ENCODE measurements around the gene CHTF8.

Gene CHTF8

DNA sequence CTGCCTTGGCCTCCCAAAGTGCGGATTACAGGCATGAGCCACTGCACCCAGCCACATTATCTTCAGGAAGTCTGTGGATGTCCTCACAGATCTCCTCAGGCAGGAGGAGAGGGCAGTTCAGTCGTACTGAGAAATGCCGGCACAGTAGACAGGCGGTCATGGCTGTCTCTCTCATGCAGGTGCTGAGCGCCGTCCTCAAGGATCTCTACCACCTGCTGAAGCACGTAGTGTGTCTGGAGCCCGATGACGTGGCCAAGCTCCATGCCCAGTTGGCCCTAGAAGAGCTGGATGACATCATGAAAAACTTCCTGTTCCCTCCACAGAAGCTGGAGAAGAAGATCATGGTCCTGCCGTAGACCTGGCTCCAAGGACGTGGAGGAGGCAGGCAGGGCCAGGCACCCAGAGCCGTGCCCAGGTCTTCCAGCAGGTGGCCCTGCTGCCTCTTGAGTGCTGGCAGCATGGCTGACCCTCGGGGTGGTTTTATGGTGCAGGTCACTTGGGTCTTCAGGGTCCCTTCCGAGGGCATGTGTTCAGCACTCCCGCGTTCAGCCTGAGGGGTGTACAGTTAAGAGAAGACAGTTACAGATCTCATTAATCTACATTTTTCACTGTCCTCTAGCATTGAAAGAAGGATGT is 49.0 kb downstream of the CHTF8 start:
- Histone ChIP-seq H3K4me1 (ENCODE audit: control insufficient read depth, insufficient read depth, low read length, poor library complexity, severe bottlenecking) (peaks cover 7% of the 10 kb centered on the region), H3K9me3 (ENCODE audit: control insufficient read depth, low read length) (no peaks in the 10 kb centered on the region), H3K4me3 (ENCODE audit: extremely low read depth, insufficient read depth, low read length, poor library complexity, severe bottlenecking) (no peak overlapping the region), H3K36me3 (ENCODE audit: control insufficient read depth, insufficient read depth, low read length) (no peaks in the 10 kb centered on the region), H3K27ac (ENCODE audit: low read depth, low read length, severe bottlenecking) (no peak overlapping the region)
- 93 to 95% methylated on average over 11 to 13 of the region's 16 CpGs for WGBS, 2 experiments (ENCODE audit: insufficient coverage in 2 of 2)

GRCh38 chr16:69079697-69080096 is 52.7 kb downstream of the CHTF8 start:
- H3K27ac ChIP-seq (ENCODE audit: low read depth, low read length, severe bottlenecking) = no peak overlapping the region
- peaks cover 11% of the 10 kb centered on the region for H3K4me1 ChIP-seq (ENCODE audit: control insufficient read depth, insufficient read depth, low read length, poor library complexity, severe bottlenecking)
- H3K9me3 ChIP-seq (ENCODE audit: control insufficient read depth, low read length) = no peaks in the 10 kb centered on the region
- H3K4me3 ChIP-seq (ENCODE audit: extremely low read depth, insufficient read depth, low read length, poor library complexity, severe bottlenecking) = no peak overlapping the region
- no peaks in the 10 kb centered on the region for H3K36me3 ChIP-seq (ENCODE audit: control insufficient read depth, insufficient read depth, low read length)
- WGBS, 2 experiments (ENCODE audit: insufficient coverage in 2 of 2) = 100% methylated on average over 1 of the region's 2 CpGs; no CpG with 5 or more reads in 1 of the 2 experiments

DNA sequence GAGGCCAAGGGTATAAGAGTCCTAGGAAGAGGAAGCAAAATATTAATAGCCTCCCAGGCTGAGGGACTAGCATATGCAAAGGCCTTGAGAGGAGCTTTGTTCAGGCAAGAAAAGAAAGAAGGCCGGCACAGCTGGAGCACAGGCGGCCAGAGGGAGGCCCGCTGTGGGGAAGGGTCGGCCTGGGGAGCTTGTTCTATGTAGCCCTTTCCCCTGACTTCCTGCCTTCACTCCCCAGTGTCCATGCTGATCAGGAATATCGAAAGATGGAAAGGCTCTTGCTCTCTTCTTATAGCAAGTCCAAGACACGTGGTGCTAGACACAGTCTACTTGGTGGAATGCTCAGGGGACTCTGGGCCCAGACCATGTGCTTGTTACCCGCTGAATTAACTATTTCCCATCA is 54.3 kb downstream of the CHTF8 start:
- Histone ChIP-seq H3K4me1 (ENCODE audit: control insufficient read depth, insufficient read depth, low read length, poor library complexity, severe bottlenecking) (peaks cover 10% of the 10 kb centered on the region), H3K27ac (ENCODE audit: low read depth, low read length, severe bottlenecking) (no peak overlapping the region), H3K36me3 (ENCODE audit: control insufficient read depth, insufficient read depth, low read length) (no peaks in the 10 kb centered on the region), H3K9me3 (ENCODE audit: control insufficient read depth, low read length) (no peaks in the 10 kb centered on the region), H3K4me3 (ENCODE audit: extremely low read depth, insufficient read depth, low read length, poor library complexity, severe bottlenecking) (no peak overlapping the region)
- WGBS, 2 experiments (ENCODE audit: insufficient coverage in 2 of 2) = 22 to 43% methylated on average over 3 to 6 of the region's 7 CpGs

DNA sequence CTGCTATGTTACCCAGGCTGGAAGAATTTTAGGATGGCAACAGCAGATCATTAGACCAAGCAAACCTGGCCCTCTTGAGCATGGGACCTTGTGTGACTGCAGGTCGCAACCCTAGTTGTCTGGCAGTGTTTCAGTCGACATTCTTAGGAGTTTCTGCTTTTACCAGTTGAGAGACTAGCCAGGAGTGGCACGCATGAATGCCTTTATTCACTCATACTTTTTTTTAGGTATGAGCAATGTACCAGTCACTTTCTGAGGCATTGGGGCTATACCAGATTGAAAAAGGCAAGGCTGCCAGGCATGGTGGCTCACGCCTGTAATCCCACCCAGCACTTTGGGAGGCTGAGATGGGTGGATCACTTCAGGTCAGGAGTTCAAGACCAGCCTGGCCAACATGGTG is 55.1 kb downstream of the CHTF8 start:
- Histone ChIP-seq H3K4me3 (ENCODE audit: extremely low read depth, insufficient read depth, low read length, poor library complexity, severe bottlenecking) (no peak overlapping the region), H3K27ac (ENCODE audit: low read depth, low read length, severe bottlenecking) (no peak overlapping the region), H3K9me3 (ENCODE audit: control insufficient read depth, low read length) (no peaks in the 10 kb centered on the region), H3K4me1 (ENCODE audit: control insufficient read depth, insufficient read depth, low read length, poor library complexity, severe bottlenecking) (peaks cover 17% of the 10 kb centered on the region), H3K36me3 (ENCODE audit: control insufficient read depth, insufficient read depth, low read length) (no peaks in the 10 kb centered on the region)
- 81 to 87% methylated on average over 3 of the region's 4 CpGs for WGBS, 2 experiments (ENCODE audit: insufficient coverage in 2 of 2)

DNA sequence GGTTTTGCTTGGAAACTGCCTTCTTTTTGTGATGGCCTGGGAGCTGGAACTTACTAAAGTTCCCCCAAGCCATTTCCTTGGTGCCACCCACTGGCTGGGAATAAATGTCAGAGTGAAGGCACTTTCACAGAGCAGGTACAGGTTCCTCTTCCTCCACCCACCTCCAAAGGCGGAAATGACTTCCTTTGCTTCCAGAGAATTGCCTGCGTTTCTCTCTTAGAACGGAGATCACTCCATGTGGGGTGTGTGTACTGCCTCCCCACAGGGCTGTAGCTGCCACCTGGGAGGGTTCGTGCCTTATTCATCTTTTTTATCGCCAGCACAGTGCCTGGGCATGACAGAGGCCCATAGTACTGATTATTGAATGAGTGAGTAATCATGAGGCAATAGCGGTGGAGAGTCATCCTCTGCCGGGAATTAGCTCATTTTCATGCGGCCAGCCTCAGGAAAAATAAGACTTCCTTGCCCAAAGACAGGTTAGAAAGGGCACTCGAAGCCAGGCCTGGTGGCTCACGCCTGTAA is 59.1 kb downstream of the CHTF8 start:
- 50 to 55% methylated on average over 8 to 10 of the region's 10 CpGs for WGBS, 2 experiments (ENCODE audit: insufficient coverage in 2 of 2)
- no peaks in the 10 kb centered on the region for H3K36me3 ChIP-seq (ENCODE audit: control insufficient read depth, insufficient read depth, low read length)
- no peak overlapping the region for H3K27ac ChIP-seq (ENCODE audit: low read depth, low read length, severe bottlenecking)
- H3K4me3 ChIP-seq (ENCODE audit: extremely low read depth, insufficient read depth, low read length, poor library complexity, severe bottlenecking) = no peak overlapping the region
- H3K4me1 ChIP-seq (ENCODE audit: control insufficient read depth, insufficient read depth, low read length, poor library complexity, severe bottlenecking) = peaks cover 18% of the 10 kb centered on the region
- H3K9me3 ChIP-seq (ENCODE audit: control insufficient read depth, low read length) = no peaks in the 10 kb centered on the region

DNA sequence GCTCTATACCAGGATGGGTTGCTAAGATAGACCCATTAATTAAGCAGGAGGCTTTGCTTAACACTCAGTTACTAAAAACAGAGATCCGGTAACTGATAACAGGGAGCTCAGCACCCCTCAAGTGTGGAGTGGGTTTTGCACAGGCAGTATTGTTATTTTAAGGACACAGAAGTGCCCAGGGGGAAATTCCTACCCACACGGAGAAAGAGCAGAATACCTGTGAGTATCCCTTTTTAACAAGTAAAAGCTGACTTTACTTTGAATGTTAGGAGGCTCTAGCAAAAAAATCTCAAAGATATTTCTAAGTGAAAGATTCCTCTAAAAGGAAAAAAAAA is 59.8 kb downstream of the CHTF8 start:
- Histone ChIP-seq H3K4me3 (ENCODE audit: extremely low read depth, insufficient read depth, low read length, poor library complexity, severe bottlenecking) (no peak overlapping the region), H3K36me3 (ENCODE audit: control insufficient read depth, insufficient read depth, low read length) (no peaks in the 10 kb centered on the region), H3K27ac (ENCODE audit: low read depth, low read length, severe bottlenecking) (no peak overlapping the region), H3K9me3 (ENCODE audit: control insufficient read depth, low read length) (no peaks in the 10 kb centered on the region), H3K4me1 (ENCODE audit: control insufficient read depth, insufficient read depth, low read length, poor library complexity, severe bottlenecking) (peaks cover 12% of the 10 kb centered on the region)
- WGBS, 2 experiments (ENCODE audit: insufficient coverage in 2 of 2) = no CpG with 5 or more reads among the region's 2 CpGs

- peaks cover 12% of the 10 kb centered on the region for H3K4me1 ChIP-seq (ENCODE audit: control insufficient read depth, insufficient read depth, low read length, poor library complexity, severe bottlenecking)
- H3K4me3 ChIP-seq (ENCODE audit: extremely low read depth, insufficient read depth, low read length, poor library complexity, severe bottlenecking) = no peak overlapping the region
- WGBS, 2 experiments (ENCODE audit: insufficient coverage in 2 of 2) = no CpG with 5 or more reads among the region's 3 CpGs
- no peaks in the 10 kb centered on the region for H3K9me3 ChIP-seq (ENCODE audit: control insufficient read depth, low read length)
- H3K27ac ChIP-seq (ENCODE audit: low read depth, low read length, severe bottlenecking) = no peak overlapping the region
- H3K36me3 ChIP-seq (ENCODE audit: control insufficient read depth, insufficient read depth, low read length) = no peaks in the 10 kb centered on the region
These were observed 61.4 kb downstream of the CHTF8 start for GRCh38 chr16:69071036-69071435.

GRCh38 chr16:69069504-69069903 is 62.9 kb downstream of the CHTF8 start:
- H3K27ac ChIP-seq (ENCODE audit: low read depth, low read length, severe bottlenecking) = no peak overlapping the region
- peaks cover 19% of the 10 kb centered on the region for H3K4me1 ChIP-seq (ENCODE audit: control insufficient read depth, insufficient read depth, low read length, poor library complexity, severe bottlenecking)
- WGBS, 2 experiments (ENCODE audit: insufficient coverage in 2 of 2) = 88 to 90% methylated on average over 2 to 3 of the region's 5 CpGs
- H3K36me3 ChIP-seq (ENCODE audit: control insufficient read depth, insufficient read depth, low read length) = no peaks in the 10 kb centered on the region
- no peaks in the 10 kb centered on the region for H3K9me3 ChIP-seq (ENCODE audit: control insufficient read depth, low read length)
- H3K4me3 ChIP-seq (ENCODE audit: extremely low read depth, insufficient read depth, low read length, poor library complexity, severe bottlenecking) = no peak overlapping the region
